HG03066 (cell line): ENCODE results near the gene LIMS1.
"Not testable (repeated sequence)": the region's sequence is repeated elsewhere in the genome, so short reads cannot be mapped to it uniquely, and the experiment has no call there.

ENCODE experiments used
- ATAC-seq: cut with Tn5 transposase; IDR thresholded peaks from one replicate; pipeline ENCODE4 v1.9.1; 2021; ENCODE audit warnings: low read depth; ENCODE audit not compliant: unreplicated experiment

Gene LIMS1

DNA sequence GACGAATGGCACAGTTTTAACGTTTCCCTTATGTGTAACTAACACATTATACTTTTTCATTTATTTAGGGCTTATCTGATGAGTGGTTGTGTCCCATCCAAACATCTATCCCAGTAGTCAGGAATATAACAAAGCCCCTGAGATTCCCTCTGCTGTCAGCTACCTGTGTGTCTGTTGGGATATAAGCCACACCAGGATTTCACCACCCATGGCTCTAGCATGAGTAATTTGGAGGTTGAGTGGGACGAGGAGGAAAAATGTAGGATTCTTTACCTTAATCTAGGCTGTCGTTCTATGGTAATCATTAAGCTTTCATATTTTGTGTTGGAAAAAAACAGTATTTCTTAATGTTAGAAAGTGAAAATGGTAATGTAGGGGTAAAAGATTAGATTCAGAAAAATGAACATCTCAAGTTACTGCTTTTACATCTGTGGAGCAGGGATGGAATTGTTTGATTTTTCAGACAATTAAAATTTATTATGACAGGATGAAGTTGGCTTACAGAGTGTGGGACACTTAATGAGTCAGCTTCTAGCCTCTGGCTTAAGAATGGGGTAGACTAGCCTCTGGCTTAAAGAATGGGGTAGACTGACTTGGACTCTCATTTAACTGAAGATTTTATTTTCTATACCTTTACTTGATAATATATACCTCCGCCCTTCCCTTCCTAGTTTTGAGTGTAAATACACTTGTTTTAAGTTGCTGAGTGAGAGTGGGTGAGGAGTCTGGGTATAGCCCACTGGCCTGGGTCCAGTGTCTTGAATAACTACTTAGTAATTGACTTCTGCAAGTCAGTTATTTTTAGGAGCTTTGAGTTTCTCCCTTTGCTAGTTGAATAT is 96.5 kb downstream of the LIMS1 start:
- ATAC-seq = no peak

GRCh38 chr2:108632332-108633160 is 98.3 kb downstream of the LIMS1 start:
- no peak for ATAC-seq

GRCh38 chr2:108633409-108633808 is 99.1 kb downstream of the LIMS1 start:
- ATAC-seq = no peak

- no peak for ATAC-seq
Measured at GRCh38 chr2:108634011-108634410, 99.7 kb downstream of the LIMS1 start.

DNA sequence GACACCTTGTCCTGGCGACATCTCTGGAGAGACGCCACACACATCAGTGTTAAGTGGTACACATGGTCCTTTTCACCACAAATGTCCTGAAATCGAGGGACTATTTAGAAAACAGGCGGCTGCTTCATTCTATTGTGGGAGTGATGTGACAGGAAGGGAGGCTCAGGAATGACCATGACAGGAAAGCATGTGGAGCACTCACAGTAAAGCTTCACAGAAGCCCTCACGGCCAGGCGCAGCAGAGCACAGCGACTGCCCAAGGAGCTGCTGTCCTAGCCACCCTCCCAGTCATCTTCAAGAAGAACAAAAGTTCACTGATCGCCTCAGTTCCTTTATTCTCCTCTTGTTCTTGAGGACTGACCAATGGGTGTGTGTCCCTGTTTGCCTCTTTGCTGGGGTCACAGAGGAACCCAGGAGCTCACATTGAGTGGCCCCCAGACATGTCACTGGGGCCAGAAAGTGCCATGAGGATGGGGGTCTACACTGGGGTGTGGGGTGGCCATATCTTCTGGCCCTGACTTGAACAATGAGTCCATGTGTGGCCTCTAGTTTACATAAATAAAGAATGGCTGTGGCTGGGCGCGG is 100.4 kb downstream of the LIMS1 start:
- ATAC-seq = no peak

- no peak for ATAC-seq
Measured at GRCh38 chr2:108635630-108636354, 101.5 kb downstream of the LIMS1 start.

DNA sequence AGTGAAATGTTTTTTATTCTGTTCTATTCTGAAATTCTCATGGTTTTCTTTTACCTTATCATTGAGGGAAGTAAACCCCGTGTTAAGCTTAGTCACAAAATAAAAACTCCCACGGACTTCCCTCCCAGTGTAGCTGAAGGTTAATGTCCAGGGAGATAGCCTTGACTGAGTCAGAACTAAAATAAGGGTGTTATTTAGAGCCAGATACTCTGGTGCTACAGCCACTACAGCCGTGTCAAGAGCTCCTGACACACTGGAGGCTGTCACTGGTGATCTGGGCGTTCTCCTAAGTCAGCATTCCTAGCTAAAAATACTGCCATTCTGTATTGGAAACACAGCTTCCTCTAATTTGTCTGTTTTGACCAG is 103.0 kb downstream of the LIMS1 start:
- no peak for ATAC-seq

DNA sequence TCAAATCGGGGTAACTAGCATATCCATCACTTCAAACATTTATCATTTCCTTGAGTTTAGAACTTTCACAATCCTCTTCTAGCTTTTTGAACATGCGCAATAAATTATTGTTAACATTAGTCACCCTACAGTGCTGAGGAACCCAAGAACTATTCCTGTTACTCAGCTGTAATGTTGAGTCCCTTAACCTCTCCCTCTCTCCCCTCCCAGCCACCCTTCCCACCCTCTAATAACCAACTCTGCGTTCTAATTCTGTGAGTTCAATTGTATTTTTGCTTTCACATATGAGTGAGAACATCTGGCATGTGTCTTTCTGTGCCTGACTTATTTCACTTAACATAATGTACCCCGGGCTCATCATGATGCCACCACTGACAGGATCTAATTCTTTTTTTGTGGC is 106.5 kb downstream of the LIMS1 start:
- no peak for ATAC-seq

GRCh38 chr2:108641756-108642155 is 107.5 kb downstream of the LIMS1 start:
- no peak for ATAC-seq

DNA sequence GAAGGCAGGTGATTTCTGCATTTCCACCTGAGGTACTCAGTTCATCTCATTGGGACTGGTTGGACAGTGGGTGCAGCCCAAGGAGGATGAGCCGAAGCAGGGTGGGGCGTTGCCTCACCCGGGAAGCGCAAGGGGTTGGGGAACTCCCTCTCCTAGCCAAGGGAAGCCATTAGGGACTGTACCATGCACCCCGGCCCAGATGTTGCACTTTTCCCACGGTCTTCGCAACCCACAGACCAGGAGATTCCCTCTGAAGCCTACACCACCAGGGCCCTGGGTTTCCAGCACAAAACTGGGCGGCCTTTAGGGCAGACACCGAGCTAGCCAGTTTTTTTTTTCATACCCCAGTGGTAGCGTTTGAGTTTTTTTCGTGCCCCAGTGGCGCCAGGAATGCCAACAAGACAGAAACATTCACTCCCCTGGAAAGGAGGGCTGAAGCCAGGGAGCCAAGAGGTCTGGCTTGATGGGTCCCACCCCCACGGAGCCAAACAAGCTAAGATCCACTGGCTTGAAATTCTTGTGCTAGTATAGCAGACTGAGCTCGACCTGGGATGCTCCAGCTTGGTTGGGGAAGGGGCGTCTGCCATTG is 109.1 kb downstream of the LIMS1 start:
- ATAC-seq = no peak

GRCh38 chr2:108643862-108644261 is 109.6 kb downstream of the LIMS1 start:
- ATAC-seq = not testable (repeated sequence)

DNA sequence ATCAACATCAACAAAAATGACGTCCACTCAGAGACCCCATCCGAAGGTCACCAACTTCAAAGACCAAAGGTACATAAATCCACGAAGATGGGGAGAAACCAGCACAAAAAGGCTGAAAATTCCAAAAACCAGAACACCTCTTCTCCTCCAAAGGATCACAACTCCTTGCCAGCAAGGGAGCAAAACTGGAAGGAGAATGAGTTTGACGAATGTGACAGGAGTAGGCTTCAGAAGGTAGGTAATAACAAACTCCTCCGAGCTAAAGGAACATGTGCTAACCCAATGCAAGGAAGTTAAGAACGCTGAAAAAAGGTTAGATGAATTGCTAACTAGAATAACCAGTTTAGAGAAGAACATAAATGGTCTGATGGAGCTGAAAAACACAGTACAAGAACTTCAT is 110.2 kb downstream of the LIMS1 start:
- ATAC-seq = not testable (repeated sequence)

DNA sequence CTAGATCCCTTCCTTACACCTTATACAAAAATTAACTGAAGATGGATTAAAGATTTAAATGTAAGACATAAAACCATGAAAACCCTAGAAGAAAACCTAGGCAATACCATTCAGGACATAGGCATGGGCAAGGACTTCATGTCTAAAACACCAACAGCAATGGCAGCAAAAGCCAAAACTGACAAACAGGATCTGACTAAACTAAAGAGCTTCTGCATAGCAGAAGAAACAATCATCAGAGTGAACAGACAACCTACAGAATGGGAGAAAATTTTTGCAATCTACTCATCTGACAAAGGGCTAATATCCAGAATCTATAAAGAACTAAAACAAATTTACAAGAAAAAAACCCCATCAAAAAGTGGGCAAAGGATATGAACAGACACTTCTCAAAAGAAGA is 114.5 kb downstream of the LIMS1 start:
- ATAC-seq = not testable (repeated sequence)

- ATAC-seq = not testable (repeated sequence)
Measured at GRCh38 chr2:108650465-108650864, 116.2 kb downstream of the LIMS1 start.

DNA sequence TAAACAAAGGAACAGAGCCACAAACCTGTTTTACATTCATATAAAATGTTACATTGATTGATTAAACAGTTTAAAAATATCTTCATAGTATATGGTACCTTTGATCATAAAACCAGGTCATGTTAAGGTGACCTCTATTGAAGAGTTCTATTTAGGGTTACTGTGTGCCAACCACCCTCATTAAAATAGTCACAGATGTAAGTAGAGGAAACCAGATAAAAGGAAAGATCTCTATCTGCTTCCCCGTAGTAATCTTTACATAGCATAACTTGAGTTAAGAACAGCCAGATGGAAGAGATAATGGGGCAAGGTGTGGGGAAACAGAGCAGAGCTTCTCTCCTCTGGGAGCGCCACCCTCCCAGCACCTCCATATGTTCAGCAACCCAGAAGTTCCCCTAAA is 117.2 kb downstream of the LIMS1 start:
- not testable (repeated sequence) for ATAC-seq

DNA sequence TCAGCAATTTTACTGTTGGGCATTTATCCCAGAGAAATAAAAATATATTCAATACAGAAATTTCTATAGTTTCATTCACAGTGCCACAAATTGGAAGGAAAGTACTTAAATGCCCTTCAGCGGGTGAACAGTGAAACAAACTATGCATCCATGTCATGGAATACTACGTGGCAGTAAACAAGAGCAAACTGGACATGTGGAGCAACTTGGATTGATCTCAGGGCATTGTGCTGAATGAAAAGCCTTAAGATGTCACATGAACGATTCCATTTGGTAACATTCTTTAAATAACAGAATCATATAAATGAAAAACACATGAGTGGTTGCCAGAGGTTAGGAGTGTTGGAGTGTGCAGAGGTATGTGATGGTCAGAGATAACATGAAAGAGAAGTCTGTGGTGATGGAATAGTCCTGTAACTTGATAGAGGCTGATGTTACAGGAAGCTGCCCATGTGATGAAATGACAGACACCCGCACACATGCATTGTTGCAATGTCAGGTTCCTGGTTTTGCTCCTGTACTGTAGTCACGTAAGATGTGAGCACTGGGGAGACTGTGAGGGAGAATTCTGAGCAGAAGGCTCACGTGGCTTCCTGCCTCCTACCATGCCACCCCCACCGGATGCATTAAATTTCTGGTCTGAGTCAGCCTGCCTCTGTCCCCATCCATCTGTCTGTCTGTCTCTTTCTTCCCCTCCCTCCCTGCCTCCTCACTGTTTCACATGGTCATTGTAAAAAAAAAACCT is 118.1 kb downstream of the LIMS1 start:
- ATAC-seq = peak; percentile 92

- not testable (repeated sequence) for ATAC-seq
Measured at GRCh38 chr2:108653425-108653824, 119.2 kb downstream of the LIMS1 start.

- ATAC-seq = not testable (repeated sequence)
Measured at GRCh38 chr2:108653849-108654248, 119.6 kb downstream of the LIMS1 start.

DNA sequence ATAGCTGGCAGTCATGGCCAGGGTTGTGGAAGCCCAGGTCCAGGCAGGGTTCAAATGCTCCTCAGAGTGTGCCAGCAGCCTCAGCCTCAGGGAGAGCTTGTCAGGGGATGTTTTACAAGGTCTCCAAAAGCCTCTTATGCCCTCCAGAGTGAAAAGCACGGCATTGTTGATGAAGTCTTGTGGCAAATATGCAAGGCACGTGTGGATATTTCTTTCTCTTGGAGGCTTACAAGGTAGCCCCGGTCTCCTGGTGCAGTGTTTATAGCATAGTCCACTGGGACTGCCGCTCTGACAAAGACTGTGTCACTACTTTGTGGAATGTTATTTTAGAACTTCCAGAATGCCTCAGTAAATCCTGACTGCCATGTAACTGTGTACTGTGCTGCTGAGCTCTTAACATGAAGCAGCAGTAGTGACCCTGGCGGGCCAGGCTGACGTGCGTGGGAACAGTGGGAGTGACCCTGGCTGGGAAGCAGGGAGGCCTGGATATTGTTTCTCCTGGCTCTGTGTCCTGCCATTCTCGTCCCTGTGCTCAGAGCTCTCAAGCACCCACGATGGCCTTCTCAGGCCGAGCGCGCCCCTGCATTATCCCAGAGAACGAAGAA is 120.4 kb downstream of the LIMS1 start:
- not testable (repeated sequence) for ATAC-seq
